Sigmoid colon (tissue), 7 donors: ENCODE measurements around the gene ARSG. TPM values are rescaled to one million over a fixed set of nuclear protein-coding genes. Genes with fewer than 3 reads are reported as not detected.

Experiments used
- DNase-seq: peaks from one replicate; pipeline ENCODE4 v3.0.0-alpha.2; 2019
- H3K27ac ChIP-seq, 4 donors: fragments of 200-600 bp; sonication (generic); one replicate each; pipeline ENCODE4 v1.5.1; 2016 to 2019; ENCODE audit warnings: mild to moderate bottlenecking in 1 of 4
- H3K27me3 ChIP-seq, 3 donors: fragments of 200-600 bp; sonication (generic); one replicate each; pipeline ENCODE4 v1.5.1; 2019; ENCODE audit warnings: mild to moderate bottlenecking in 1 of 3
- H3K36me3 ChIP-seq, 4 donors: fragments of 200-600 bp; sonication (generic); one replicate each; pipeline ENCODE4 v1.5.1; 2016 to 2019
- H3K4me1 ChIP-seq, 4 donors: fragments of 200-600 bp; sonication (generic); one replicate each; pipeline ENCODE4 v1.5.1; 2017 to 2019
- H3K4me3 ChIP-seq, 4 donors: fragments of 200-600 bp; sonication (generic); one replicate each; pipeline ENCODE4 v1.5.1; 2017 to 2019; ENCODE audit warnings: mild to moderate bottlenecking in 2 of 4, moderate library complexity in 1 of 4
- H3K9me3 ChIP-seq, 4 donors: fragments of 200-600 bp in 3 of 4; sonication (generic) in 3 of 4; one replicate each; pipeline versions ENCODE4 v1.5.1 to v1.6.1; 2013 to 2019
- CTCF ChIP-seq, 4 experiments: fragments of 450-650 bp in 3 of 4; fragments of 200-600 bp in 1 of 4; IDR thresholded peaks; one replicate each; pipeline ENCODE4 v1.5.1; 2016 to 2019; ENCODE audit warnings: antibody characterized with exemption in 4 of 4, mild to moderate bottlenecking in 3 of 4, moderate library complexity in 2 of 4
- EP300 ChIP-seq, 4 donors: sonication (generic); formaldehyde crosslinking; IDR thresholded peaks; one replicate each; pipeline ENCODE4 v1.6.1; 2017; ENCODE audit warnings: antibody characterized with exemption in 4 of 4
- POLR2A ChIP-seq, 2 donors: fragments of 450-650 bp; IDR thresholded peaks; one replicate each; pipeline ENCODE4 v1.6.1; 2016; ENCODE audit warnings: antibody characterized with exemption in 2 of 2, mild to moderate bottlenecking in 2 of 2, moderate library complexity in 2 of 2
- POLR2AphosphoS5 ChIP-seq, 4 donors: sonication (generic); formaldehyde crosslinking; IDR thresholded peaks; one replicate each; pipeline ENCODE4 v1.6.1; 2017; ENCODE audit warnings: antibody characterized with exemption in 4 of 4
- WGBS, 2 donors: extraction: QIAGEN DNeasy Blood & Tissue Kit; methylation state at CpG; one replicate each; pipeline ENCODE4 v1.1.7; 2013; 5-methylcytosine and 5-hydroxymethylcytosine counted together
- intact Hi-C: fragments of 100-400 bp; cut with DNase I; formaldehyde crosslinking; loops from one replicate; pipeline ENCODE4 v1.15.1; 2023
- polyA plus RNA-seq, 3 donors: library from polyadenylated mRNA; stranded (reverse); fragments of 200-250 nt; gene quantifications; one replicate each; pipeline ENCODE4 v1.2.3, GENCODE V29; 2013
- total RNA-seq, 4 donors: library from RNA; depleted of rRNA; stranded (reverse); fragments of >200 nt; gene quantifications; one replicate each; pipeline ENCODE4 v1.1.0, GENCODE V29; 2016
- donor health status: healthy with polysubstance abuse.
- donor health status: Bipolar disorder and iron deficiency.
- donor health status: healthy.

ARSG gene
- total and polyA plus RNA-seq, 7 donors, result under 0.01 to 3.0 (median 1.8) TPM

- no peak overlapping the region for H3K27ac ChIP-seq
- intact Hi-C loops, result no loop called here
- 95 to 96% methylated on average over 12 of the region's 12 CpGs for WGBS, 2 donors
- TF ChIP-seq POLR2AphosphoS5 (IDR thresholded peaks at IDR 0.05) (no peak), POLR2A (IDR thresholded peaks at IDR 0.05) (no peak), CTCF (IDR thresholded peaks at IDR 0.05) (no peak), EP300 (IDR thresholded peaks at IDR 0.05) (no peak)
- H3K27me3 ChIP-seq, result no peaks in the 10 kb centered on the region
- H3K9me3 ChIP-seq, result no peaks in the 10 kb centered on the region
- peaks cover 14 to 96% (median 32%) of the 10 kb centered on the region in 4 donors for H3K36me3 ChIP-seq
- no peak for DNase-seq
- no peaks in the 10 kb centered on the region for H3K4me1 ChIP-seq
- H3K4me3 ChIP-seq, result no peak overlapping the region
These were observed 132.9 kb downstream of the ARSG start for GRCh38 chr17:68424203-68424602.

DNA sequence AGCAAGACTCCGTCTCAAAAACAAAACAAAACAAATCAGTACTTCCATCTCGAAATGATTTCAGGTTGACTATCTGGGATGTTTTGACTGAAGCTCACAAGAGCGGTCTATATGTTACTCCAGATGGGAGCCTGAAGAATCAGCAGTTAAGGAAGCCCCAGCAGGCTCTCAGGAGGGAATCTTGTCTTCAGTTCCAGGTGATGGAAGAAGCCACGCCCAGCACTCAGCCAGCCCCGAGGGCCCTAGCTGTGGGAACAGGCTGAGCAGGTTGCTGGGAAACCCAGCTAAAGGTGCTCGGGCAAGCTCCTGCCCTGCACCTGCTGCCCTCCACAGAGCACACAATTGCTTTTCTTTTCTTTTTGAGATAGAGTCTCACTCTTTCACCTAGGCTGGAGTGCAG lies 133.6 kb downstream of the ARSG start:
- H3K27ac ChIP-seq, result no peak overlapping the region
- no peaks in the 10 kb centered on the region for H3K4me1 ChIP-seq
- TF ChIP-seq POLR2AphosphoS5 (IDR thresholded peaks at IDR 0.05) (no peak), POLR2A (IDR thresholded peaks at IDR 0.05) (no peak), CTCF (IDR thresholded peaks at IDR 0.05) (no peak), EP300 (IDR thresholded peaks at IDR 0.05) (no peak)
- whole genome bisulfite sequencing, 2 donors, result 55 to 85% methylated on average over 6 of the region's 6 CpGs
- intact Hi-C loops, result no loop called here
- no peak for DNase-seq
- H3K27me3 ChIP-seq, result no peaks in the 10 kb centered on the region
- peaks cover 14 to 99% (median 35%) of the 10 kb centered on the region in 4 donors for H3K36me3 ChIP-seq
- H3K9me3 ChIP-seq, result no peaks in the 10 kb centered on the region
- no peak overlapping the region for H3K4me3 ChIP-seq

DNA sequence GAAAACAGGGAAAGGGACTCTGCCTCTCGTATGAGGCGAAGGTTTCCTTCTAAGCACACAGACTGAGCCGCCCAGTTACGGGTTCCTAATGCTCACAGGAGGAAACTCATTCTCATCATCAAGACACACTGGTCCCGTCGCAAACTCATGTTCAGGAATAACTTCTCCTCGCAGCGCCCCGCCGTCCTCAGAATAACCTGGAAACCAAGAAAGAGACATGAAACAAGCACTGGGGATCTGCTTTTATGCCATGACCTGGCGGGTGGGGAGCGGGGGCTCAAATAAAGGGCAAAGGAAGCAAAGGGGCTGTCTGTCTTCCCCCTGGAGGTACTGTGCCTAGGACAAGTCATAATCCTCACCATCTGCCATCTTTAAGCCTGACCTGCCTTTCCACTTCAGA lies 134.7 kb downstream of the ARSG start:
- WGBS, 2 donors, result 88 to 97% methylated on average over 12 of the region's 12 CpGs
- H3K36me3 ChIP-seq, result peaks cover 20 to 99% (median 33%) of the 10 kb centered on the region in 4 donors
- no peaks in the 10 kb centered on the region for H3K9me3 ChIP-seq
- no peak for DNase-seq
- intact Hi-C loops, result no loop called here
- H3K4me3 ChIP-seq, result no peak overlapping the region
- no peak overlapping the region for H3K27ac ChIP-seq
- H3K27me3 ChIP-seq, result no peaks in the 10 kb centered on the region
- TF ChIP-seq POLR2A (IDR thresholded peaks at IDR 0.05), result no peak
- TF ChIP-seq POLR2AphosphoS5 (IDR thresholded peaks at IDR 0.05), result no peak
- no peak for TF ChIP-seq EP300 (IDR thresholded peaks at IDR 0.05)
- TF ChIP-seq CTCF (IDR thresholded peaks at IDR 0.05), result no peak
- no peaks in the 10 kb centered on the region for H3K4me1 ChIP-seq

DNA sequence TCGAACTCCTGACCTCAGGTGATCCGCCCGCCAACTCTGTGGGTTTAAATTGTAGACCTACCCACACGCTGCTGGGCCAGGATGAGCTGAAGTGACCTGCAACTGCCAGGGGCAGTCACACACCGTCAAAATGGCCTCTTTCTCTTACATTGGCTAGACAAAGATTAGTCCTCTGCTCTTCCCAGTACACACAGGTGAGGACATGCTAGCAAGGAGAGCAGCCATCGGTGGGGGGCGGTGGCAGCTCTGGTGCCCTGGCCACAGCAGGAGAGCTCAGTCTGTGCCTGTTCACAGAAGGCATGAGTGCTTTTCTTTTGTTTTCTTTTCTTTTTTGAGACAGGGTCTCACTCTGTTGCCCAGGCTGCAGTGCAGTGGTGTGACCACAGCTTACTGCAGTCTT lies 136.3 kb downstream of the ARSG start:
- no peak for DNase-seq
- Histone ChIP-seq H3K27ac (no peak overlapping the region), H3K4me1 (no peaks in the 10 kb centered on the region), H3K27me3 (no peaks in the 10 kb centered on the region), H3K4me3 (no peak overlapping the region), H3K36me3 (peaks cover 28 to 99% (median 47%) of the 10 kb centered on the region in 4 donors), H3K9me3 (no peaks in the 10 kb centered on the region)
- TF ChIP-seq POLR2A (IDR thresholded peaks at IDR 0.05), result no peak
- TF ChIP-seq EP300 (IDR thresholded peaks at IDR 0.05), result no peak
- no peak for TF ChIP-seq POLR2AphosphoS5 (IDR thresholded peaks at IDR 0.05)
- TF ChIP-seq CTCF (IDR thresholded peaks at IDR 0.05), result no peak
- WGBS, 2 donors, result 94 to 97% methylated on average over 7 of the region's 7 CpGs
- intact Hi-C loops, result no loop called here

GRCh38 chr17:68428498-68429172 lies 137.3 kb downstream of the ARSG start:
- H3K4me1 ChIP-seq, result no peaks in the 10 kb centered on the region
- intact Hi-C loops, result no loop called here
- TF ChIP-seq POLR2AphosphoS5 (IDR thresholded peaks at IDR 0.05) (no peak), POLR2A (IDR thresholded peaks at IDR 0.05) (no peak), EP300 (IDR thresholded peaks at IDR 0.05) (no peak), CTCF (IDR thresholded peaks at IDR 0.05) (no peak)
- peaks cover 35 to 99% (median 53%) of the 10 kb centered on the region in 4 donors for H3K36me3 ChIP-seq
- H3K27me3 ChIP-seq, result no peaks in the 10 kb centered on the region
- WGBS, 2 donors, result 88 to 94% methylated on average over 14 of the region's 14 CpGs
- H3K27ac ChIP-seq, result no peak overlapping the region
- H3K4me3 ChIP-seq, result no peak overlapping the region
- DNase-seq, result no peak
- no peaks in the 10 kb centered on the region for H3K9me3 ChIP-seq
